ENCODE results near the gene OPCML.

DNA sequence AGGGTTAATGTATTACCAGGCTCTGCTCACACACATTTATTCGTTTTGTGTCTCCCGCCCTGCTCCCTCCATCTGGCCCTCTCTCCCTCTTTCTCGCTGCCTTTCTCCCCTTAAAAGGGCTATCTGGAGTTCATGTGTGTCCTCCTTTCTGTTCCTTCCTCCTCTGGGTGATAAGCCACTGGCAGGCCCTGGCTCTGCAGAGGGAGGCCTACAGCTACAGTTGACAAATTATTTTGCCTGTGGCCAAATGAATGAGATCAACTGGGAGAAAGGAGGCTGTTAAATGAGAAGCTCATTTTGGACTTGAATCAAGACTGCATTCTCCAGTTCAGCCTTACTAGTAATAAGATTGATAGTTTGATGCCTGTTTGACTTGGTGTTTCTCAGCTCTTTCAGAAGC lies 17.5 kb upstream of the OPCML start:
- TF ChIP-seq, protein P1, sequence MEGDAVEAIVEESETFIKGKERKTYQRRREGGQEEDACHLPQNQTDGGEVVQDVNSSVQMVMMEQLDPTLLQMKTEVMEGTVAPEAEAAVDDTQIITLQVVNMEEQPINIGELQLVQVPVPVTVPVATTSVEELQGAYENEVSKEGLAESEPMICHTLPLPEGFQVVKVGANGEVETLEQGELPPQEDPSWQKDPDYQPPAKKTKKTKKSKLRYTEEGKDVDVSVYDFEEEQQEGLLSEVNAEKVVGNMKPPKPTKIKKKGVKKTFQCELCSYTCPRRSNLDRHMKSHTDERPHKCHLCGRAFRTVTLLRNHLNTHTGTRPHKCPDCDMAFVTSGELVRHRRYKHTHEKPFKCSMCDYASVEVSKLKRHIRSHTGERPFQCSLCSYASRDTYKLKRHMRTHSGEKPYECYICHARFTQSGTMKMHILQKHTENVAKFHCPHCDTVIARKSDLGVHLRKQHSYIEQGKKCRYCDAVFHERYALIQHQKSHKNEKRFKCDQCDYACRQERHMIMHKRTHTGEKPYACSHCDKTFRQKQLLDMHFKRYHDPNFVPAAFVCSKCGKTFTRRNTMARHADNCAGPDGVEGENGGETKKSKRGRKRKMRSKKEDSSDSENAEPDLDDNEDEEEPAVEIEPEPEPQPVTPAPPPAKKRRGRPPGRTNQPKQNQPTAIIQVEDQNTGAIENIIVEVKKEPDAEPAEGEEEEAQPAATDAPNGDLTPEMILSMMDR (IDR thresholded peaks at IDR 0.05), result no peak
- TF ChIP-seq POLR2A (IDR thresholded peaks at IDR 0.05) (no peak), EP300 (IDR thresholded peaks at IDR 0.05; ENCODE audit: low read depth) (no peak), POLR2AphosphoS5 (IDR thresholded peaks at IDR 0.05) (no peak)

Measured in transverse colon (tissue), 4 donors.